Activated CD4-positive, CD25-positive, alpha-beta regulatory T cell (primary cell): ENCODE results near the gene TOGARAM2.

Source experiments
- DNase-seq, 4 experiments: peaks; one replicate each; lab custom pipeline; 2025; lab: John Stamatoyannopoulos, UW

Gene TOGARAM2

GRCh38 chr2:29017716-29018435, 36.8 kb downstream of the TOGARAM2 start:
- no peak for DNase-seq

DNA sequence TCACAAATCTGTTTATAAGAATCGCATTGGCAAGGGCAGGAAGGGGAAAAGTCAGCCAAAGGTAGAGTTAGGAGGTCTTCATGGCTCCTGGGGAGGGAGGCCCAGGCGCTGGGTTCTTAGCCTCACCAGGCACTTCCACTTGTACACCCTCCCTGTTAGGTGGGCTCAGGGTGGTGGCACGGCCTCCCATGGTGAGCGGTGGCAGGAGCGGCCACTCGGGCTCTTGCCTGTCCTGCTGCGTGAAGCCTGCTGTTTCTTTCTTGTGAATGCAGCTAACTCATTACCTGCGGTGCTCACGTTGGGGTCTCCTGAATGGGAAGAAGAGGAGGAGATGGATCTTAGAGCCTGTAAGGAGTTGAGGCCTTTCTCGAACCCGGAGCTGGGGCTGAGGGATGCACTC, 40.8 kb downstream of the TOGARAM2 start:
- no peak for DNase-seq

GRCh38 chr2:29022679-29023078, 41.6 kb downstream of the TOGARAM2 start:
- no peak for DNase-seq

GRCh38 chr2:29023188-29023587, 42.1 kb downstream of the TOGARAM2 start:
- DNase-seq, result no peak

DNA sequence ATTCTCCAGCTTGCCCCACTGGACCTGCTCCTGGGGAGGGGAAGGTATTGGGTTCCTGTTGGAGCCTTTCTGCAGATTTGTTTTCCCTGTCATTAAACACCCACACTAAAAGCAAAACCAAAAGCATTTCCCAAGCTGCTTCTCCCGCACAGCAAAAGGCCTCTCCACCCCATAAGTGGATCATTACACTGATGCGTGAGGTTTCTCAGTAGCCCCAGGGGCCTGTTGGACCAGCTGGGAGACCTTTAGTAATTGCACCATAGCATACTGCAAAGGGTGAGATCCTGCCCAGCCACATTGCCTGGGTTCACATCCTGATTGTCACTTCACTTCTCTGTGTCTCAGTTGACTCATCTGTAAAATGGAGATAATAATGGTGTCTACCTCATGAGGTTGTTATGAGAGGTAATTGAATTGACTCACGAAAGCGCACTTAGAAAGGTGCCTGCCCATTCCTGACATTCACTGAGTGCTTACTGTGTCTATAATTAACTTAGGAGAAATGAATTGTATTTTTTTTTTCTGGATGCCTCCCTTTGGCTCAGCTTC, 43.9 kb downstream of the TOGARAM2 start:
- no peak for DNase-seq

DNA sequence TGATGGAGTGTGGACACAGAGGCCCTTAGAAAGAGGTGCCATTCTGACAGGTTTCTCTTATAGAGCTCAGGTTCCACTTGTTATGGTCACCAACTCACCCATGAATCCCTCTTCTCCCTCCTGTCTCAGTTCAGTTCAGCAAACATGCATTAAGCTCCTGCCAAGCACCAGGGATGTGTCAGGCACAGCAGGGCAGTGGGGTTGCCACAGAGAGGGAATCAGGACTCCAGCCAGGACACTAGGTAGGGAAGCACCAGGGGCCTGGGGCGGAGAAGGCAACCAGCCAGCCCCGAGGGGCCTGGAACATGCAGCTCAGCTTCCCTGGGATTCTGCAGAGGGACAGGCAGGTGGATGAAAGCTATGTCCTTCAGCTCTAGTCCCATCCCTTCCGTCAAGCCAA, 44.6 kb downstream of the TOGARAM2 start:
- DNase-seq, result no peak

- no peak for DNase-seq
Measured at GRCh38 chr2:29031046-29031445, 49.9 kb downstream of the TOGARAM2 start.

DNA sequence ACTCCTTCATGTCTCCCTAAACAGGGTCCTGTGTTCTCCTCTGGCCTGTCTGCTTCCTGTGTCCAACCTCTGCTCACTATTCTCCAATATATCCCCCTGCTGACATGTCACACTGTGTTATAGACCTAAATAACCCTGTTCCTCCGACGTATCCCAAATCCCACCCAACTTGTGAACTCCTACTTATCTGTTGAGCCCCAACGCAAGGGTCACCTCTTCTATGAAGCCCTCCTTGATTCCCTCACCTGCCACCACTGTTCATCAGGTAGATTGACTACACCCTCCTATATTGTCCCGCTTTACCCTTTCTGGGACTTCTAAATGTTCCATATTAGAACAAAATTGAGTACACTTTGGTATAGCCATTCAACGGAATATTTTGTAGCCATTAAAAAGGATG, 51.1 kb downstream of the TOGARAM2 start:
- no peak for DNase-seq

- no peak for DNase-seq
Measured at GRCh38 chr2:29033172-29033571, 52.1 kb downstream of the TOGARAM2 start.

GRCh38 chr2:29033656-29034055, 52.6 kb downstream of the TOGARAM2 start:
- DNase-seq, result no peak

- no peak for DNase-seq
Measured at GRCh38 chr2:29035016-29035745, 54.1 kb downstream of the TOGARAM2 start.

DNA sequence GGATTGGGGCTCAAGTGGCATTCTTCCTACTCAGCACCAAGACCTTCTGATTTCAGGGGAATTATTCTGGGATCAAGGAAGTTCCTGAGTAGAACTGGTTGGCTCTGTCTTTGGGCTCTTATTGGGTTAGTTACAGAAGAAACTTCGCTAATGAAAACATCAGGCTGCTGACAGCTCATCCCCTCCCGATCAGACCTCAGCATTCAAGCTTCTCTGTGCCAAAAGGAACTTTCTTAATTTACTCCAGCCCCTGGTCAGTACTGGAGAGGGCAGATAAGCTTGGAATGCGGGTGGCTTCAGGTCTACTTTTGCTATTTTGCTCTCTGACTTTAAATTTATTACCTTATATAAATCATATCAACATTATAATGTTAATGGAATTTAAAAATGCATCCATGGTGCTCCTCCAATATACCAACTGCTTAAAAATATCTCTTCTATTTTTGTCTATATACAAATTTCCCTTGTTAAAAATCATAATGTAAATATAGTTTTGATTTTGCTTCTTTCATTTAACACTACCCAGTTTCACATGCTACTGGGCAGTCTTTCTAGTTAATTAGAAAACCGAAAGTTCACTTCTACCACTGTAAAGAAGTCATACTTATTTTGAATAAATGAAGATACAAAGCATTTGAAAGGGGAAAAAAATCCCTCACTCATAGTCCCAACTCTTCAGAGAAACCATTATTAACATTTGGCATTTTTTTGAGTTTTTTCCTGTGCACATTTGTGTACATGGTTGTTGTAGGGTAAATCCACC, 58.8 kb downstream of the TOGARAM2 start:
- no peak for DNase-seq

- no peak for DNase-seq
Measured at GRCh38 chr2:29040552-29040951, 59.5 kb downstream of the TOGARAM2 start.

DNA sequence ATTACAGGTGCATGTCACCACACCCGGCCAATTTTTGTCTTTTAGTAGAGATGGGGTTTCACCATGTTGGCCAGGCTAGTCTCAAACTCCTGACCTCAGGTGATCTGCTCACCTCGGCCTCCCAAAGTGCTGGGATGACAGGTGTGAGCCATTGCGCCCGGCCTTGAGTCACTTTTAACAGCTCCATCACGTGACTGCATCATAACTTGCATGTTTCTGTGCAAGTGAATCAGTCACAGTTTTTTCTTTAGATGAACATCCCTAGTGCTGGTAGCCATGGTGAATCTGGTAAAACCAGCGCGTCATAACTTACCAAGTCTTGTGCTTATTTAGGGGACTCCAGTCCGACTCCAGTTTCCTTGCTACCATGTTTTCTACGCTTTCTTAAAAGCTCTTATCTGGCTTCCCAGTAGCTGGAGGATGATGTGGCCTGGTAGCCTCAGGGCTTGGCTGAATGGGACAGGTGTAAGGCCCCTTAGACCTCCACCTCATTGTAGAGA, 60.1 kb downstream of the TOGARAM2 start:
- DNase-seq, result no peak

- no peak for DNase-seq
Measured at GRCh38 chr2:29042561-29043075, 61.5 kb downstream of the TOGARAM2 start.

- DNase-seq, result no peak
Measured at GRCh38 chr2:29044459-29044858, 63.4 kb downstream of the TOGARAM2 start.

DNA sequence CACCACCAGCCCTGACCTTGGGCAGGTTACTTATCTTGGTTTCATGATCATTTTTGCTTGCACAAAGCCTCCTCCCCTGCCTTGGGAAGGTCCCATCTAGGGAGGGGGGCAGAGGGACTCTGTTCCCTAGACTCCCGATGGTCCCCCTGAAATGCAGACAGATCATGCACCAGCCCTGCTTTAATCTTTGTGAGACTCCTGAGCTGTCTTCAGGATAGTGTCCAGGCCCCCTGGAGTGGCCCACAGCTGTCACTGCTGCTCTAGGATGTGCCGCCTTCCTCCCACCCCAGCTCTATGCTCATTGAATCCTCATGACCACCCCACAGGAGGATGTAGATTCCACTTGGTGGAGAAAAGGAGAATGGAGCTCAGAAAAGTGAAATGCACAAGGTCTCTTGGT, 65.2 kb downstream of the TOGARAM2 start:
- DNase-seq, result no peak

DNA sequence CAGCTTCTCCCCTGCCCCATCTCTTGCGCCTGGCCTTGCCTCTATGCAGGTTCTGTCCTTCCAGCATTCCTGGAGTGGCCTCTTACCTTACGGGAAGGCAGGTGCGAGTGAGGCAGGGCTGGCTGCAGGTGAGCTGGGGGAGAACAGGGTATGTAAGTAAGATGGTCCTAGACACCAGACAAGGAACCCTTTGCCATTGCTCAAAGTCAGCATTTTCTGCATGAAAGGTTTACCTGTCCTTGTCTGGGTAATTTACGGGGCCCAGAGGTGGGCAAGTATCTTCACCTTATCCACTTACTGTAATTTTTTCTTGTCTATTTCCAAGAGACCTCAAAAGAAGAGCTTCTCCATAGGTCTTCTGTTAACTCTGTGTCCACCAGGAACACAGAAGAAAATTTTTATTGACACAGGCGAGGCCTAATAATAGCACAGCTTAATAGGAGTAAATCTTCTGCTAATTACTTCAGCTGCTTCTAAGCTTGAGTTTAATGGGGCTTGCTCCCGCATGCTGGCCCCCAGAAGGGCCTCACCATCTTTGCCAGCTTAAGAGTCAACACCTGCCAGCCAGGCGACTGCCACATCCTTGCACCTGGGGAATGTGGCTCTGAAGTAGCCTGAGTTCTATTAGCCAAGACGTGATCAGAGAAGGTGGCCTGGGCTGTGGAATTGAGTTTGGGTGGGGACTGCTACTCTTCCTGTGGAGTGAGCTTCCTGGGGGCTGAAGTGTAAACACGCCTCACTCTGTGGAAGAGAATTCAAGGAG, 66.2 kb downstream of the TOGARAM2 start:
- DNase-seq, result no peak

- DNase-seq, result no peak
Measured at GRCh38 chr2:29050591-29050990, 69.5 kb downstream of the TOGARAM2 start.

DNA sequence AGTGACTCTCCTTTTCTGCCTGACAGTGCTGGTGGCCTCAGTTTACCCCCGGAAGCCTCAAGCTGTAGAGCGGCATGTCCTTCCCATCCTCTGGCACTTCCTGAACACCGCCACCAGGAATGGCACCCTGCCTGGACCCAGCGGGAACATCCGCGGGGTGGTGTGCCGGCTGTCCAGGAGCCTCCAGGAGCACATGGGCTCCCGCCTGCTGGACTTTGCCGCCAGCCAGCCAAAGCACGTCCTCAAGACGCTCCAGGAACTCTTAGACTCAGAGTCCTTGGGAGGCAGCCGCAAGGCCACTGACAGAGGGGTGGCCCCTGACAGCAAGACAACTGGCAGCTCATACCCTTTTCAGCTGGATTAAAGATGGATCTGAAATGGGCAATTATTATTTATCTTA, 70.6 kb downstream of the TOGARAM2 start:
- DNase-seq, result no peak

DNA sequence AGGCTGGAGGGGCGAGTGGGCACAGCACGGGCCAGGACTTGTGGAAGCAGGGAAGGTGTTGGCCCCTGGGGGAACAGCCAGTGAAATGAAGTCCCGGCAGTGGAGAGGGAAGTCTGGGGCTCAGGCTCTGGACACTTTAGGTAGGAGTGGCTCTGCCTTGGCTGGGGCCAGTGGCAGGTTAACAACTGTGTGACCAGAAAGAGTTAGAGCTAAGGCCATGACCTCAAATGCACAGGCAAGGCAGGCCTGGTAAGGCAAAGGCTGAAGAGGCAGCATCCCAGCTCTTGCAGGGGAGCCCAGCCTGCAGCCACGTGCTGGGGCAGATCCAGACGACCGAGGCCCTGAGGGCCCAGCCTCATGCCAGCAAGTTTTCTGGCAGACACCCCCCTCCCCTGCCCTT, 71.7 kb downstream of the TOGARAM2 start:
- DNase-seq, result no peak
